SK-N-SH (cell line): Measurements from ENCODE around the gene TAF13.

Experiments
- CHD2 ChIP-seq: fragments of 150-350 bp; IDR thresholded peaks from 2 replicates; pipeline ENCODE4 v1.6.1; 2018; ENCODE audit warnings: low read length; ENCODE audit not compliant: partially characterized antibody
- CTCF ChIP-seq: fragments of 200-600 bp; sonication (generic); IDR thresholded peaks from 2 replicates; pipeline ENCODE4 v1.6.1; 2017; ENCODE audit warnings: antibody characterized with exemption, mild to moderate bottlenecking, moderate library complexity
- EP300 ChIP-seq, 2 experiments: IDR thresholded peaks; 2 replicates each; pipeline versions ENCODE4 v1.4.0 to v1.6.1; 2012; ENCODE audit warnings: borderline replicate concordance in 1 of 2, low read depth in 1 of 2, low read length in 1 of 2
- GABPA ChIP-seq: IDR thresholded peaks from 2 replicates; pipeline ENCODE4 v1.4.0; 2012; ENCODE audit warnings: low read depth, mild to moderate bottlenecking
- JUND ChIP-seq: IDR thresholded peaks from 2 replicates; pipeline ENCODE4 v1.4.0; 2012
- MXI1 ChIP-seq: IDR thresholded peaks from 2 replicates; pipeline ENCODE4 v1.6.1; 2012; ENCODE audit warnings: mild to moderate bottlenecking, low read depth, low read length, improper control_type of control experiment
- RCOR1 ChIP-seq: fragments of 150-350 bp; IDR thresholded peaks from 2 replicates; pipeline ENCODE4 v1.6.1; 2017; ENCODE audit warnings: antibody characterized with exemption, low read length
- SIN3A ChIP-seq: IDR thresholded peaks from 2 replicates; pipeline ENCODE4 v1.6.1; 2012; ENCODE audit warnings: low read depth, mild to moderate bottlenecking, low read length, moderate library complexity, borderline replicate concordance
- TAF1 ChIP-seq: IDR thresholded peaks from 2 replicates; pipeline ENCODE4 v1.6.1; 2012; ENCODE audit warnings: low read depth, mild to moderate bottlenecking, low read length, moderate library complexity, borderline replicate concordance
- USF1 ChIP-seq: IDR thresholded peaks from 2 replicates; pipeline ENCODE4 v1.4.0; 2012; ENCODE audit warnings: low read depth, borderline replicate concordance
- YY1 ChIP-seq: IDR thresholded peaks from 2 replicates; pipeline ENCODE4 v1.4.0; 2012; ENCODE audit warnings: low read depth, mild to moderate bottlenecking

GRCh38 chr1:109115685-109116084, 39.9 kb upstream of the TAF13 start:
- TF ChIP-seq CTCF: no peak
- no peak for TF ChIP-seq RCOR1
- no peak for TF ChIP-seq CHD2
- TF ChIP-seq TAF1: no peak
- no peak for TF ChIP-seq MXI1
- no peak for TF ChIP-seq EP300 (IDR thresholded peaks at IDR 0.05; ENCODE audit: borderline replicate concordance in 1 of 2, low read depth in 1 of 2, low read length in 1 of 2)
- TF ChIP-seq SIN3A: no peak
- no peak for TF ChIP-seq GABPA
- no peak for TF ChIP-seq YY1
- no peak for TF ChIP-seq USF1
- TF ChIP-seq JUND: no peak
